GM19452 (cell line): ENCODE results near the gene CHD5.

Experiments used
- ATAC-seq: cut with Tn5 transposase; IDR thresholded peaks from one replicate; pipeline ENCODE4 v1.9.1; 2021; ENCODE audit not compliant: unreplicated experiment

The CHD5 gene

GRCh38 chr1:6174621-6175410, 5.3 kb downstream of the CHD5 start:
- no peak for ATAC-seq

GRCh38 chr1:6172549-6172948, 7.6 kb downstream of the CHD5 start:
- no peak for ATAC-seq

GRCh38 chr1:6171548-6172124, 8.5 kb downstream of the CHD5 start:
- no peak for ATAC-seq

GRCh38 chr1:6170742-6171201, 9.3 kb downstream of the CHD5 start:
- no peak for ATAC-seq

GRCh38 chr1:6170116-6170741, 9.9 kb downstream of the CHD5 start:
- no peak for ATAC-seq

GRCh38 chr1:6168947-6169586, 11.1 kb downstream of the CHD5 start:
- ATAC-seq, result no peak

GRCh38 chr1:6167391-6168303, 12.5 kb downstream of the CHD5 start:
- ATAC-seq, result no peak

- no peak for ATAC-seq
Observed at GRCh38 chr1:6166655-6167390, 13.3 kb downstream of the CHD5 start.

GRCh38 chr1:6166221-6166620, 13.9 kb downstream of the CHD5 start:
- ATAC-seq, result no peak

- no peak for ATAC-seq
Observed at GRCh38 chr1:6165441-6165985, 14.6 kb downstream of the CHD5 start.

GRCh38 chr1:6165027-6165426, 15.1 kb downstream of the CHD5 start:
- ATAC-seq, result no peak

- ATAC-seq, result no peak
Observed at GRCh38 chr1:6163973-6164617, 16.0 kb downstream of the CHD5 start.

- ATAC-seq, result no peak
Observed at GRCh38 chr1:6163191-6163972, 16.7 kb downstream of the CHD5 start.

- ATAC-seq, result no peak
Observed at GRCh38 chr1:6162773-6163172, 17.3 kb downstream of the CHD5 start.

GRCh38 chr1:6162341-6162740, 17.8 kb downstream of the CHD5 start:
- no peak for ATAC-seq

GRCh38 chr1:6158181-6158580, 21.9 kb downstream of the CHD5 start:
- ATAC-seq, result no peak

GRCh38 chr1:6157528-6158174, 22.5 kb downstream of the CHD5 start:
- ATAC-seq, result no peak

- ATAC-seq, result no peak
Observed at GRCh38 chr1:6157132-6157527, 23.0 kb downstream of the CHD5 start.
